ENCODE results near the gene COL15A1. TPM values are rescaled to one million over a fixed set of nuclear protein-coding genes. Genes with fewer than 3 reads are reported as not detected.
A peak's percentile ranks its signal among the peaks of the same experiment; 100 is the strongest.

COL15A1 gene
- total RNA-seq, 4 donors from 2014 or later = 134 to 256 (median 145) TPM

DNA sequence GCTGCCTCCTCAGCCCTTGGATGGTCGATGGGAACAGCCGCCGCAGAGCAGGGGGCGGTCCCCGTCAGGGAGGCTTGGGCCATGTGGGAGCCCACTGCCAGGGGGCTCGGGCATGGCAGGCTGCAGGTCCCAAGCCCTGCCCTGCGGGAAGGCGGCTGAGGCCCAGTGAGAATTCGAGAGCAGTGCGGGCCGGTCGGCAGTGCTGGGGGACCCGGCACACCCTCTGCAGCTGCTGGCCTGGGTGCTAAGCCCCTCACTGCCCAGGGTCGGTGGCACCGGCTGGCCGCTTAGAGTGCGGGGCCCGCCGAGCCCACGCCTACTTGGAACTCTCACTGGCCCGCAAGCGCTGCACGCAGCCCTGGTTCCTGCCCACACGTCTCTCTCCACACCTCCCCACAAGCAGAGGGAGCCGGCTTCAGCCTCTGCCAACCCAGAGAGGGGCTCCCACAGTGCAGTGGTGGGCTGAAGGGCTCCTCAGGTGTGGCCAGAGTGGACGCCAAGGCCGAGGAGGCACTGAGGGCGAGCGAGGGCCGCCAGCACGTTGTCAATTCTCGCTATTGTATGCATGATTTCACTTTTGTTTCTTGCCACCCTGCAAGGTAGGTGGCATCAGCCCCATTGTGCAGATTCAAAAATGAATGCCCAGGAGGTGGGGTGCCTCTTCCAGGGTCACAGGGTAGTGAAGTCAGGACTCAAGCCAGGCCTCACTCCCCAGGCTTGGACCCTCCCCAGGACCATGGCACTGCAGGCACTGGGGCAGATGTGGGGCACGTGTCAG lies 48.6 kb downstream of the COL15A1 start:
- WGBS = 92% methylated on average over 14 of the region's 33 CpGs
- intact Hi-C loops (cut with DNase I) = no loop called here
- peak overlapping the region in 1 of 4 donors; percentile 86 for H3K27ac ChIP-seq (replicated peaks in 1 of 4)

GRCh38 chr9:98992885-98993569 lies 49.3 kb downstream of the COL15A1 start:
- TF ChIP-seq EP300 (IDR thresholded peaks at IDR 0.05) (no peak), POLR2A (IDR thresholded peaks at IDR 0.05; ENCODE audit: low read depth) (no peak), CTCF (IDR thresholded peaks at IDR 0.05) (no peak)
- H3K27me3 ChIP-seq = no peaks in the 10 kb centered on the region
- intact Hi-C loops (cut with DNase I) = no loop called here
- no peak overlapping the region for H3K4me3 ChIP-seq
- H3K27ac ChIP-seq (replicated peaks in 1 of 4) = peak overlapping the region; percentile 80 to 86 (median 80)
- WGBS = 76% methylated on average over 6 of the region's 6 CpGs
- peaks cover 0 to 50% (median 14%) of the 10 kb centered on the region in 4 donors for H3K36me3 ChIP-seq
- H3K4me1 ChIP-seq = peaks cover 66 to 79% (median 67%) of the 10 kb centered on the region in 4 donors
- DNase-seq (ENCODE audit: extremely low spot score) = no peak
- no peaks in the 10 kb centered on the region for H3K9me3 ChIP-seq

More for the DNA sequence above, 48.6 kb downstream of the COL15A1 start:
- Histone ChIP-seq H3K27me3 (no peaks in the 10 kb centered on the region), H3K9me3 (no peaks in the 10 kb centered on the region), H3K4me3 (no peak overlapping the region), H3K36me3 (peaks cover 0 to 50% (median 14%) of the 10 kb centered on the region in 4 donors), H3K4me1 (peaks cover 66 to 79% (median 67%) of the 10 kb centered on the region in 4 donors)
- TF ChIP-seq POLR2AphosphoS5 (IDR thresholded peaks at IDR 0.05) = no peak
- no peak for TF ChIP-seq POLR2A (IDR thresholded peaks at IDR 0.05; ENCODE audit: low read depth)
- no peak for TF ChIP-seq EP300 (IDR thresholded peaks at IDR 0.05)
- no peak for TF ChIP-seq CTCF (IDR thresholded peaks at IDR 0.05)
- no peak for DNase-seq (ENCODE audit: extremely low spot score)

GRCh38 chr9:98993570-98993945 lies 49.9 kb downstream of the COL15A1 start:
- TF ChIP-seq POLR2AphosphoS5 (IDR thresholded peaks at IDR 0.05) = no peak
- TF ChIP-seq POLR2A (IDR thresholded peaks at IDR 0.05; ENCODE audit: low read depth) = no peak
- TF ChIP-seq EP300 (IDR thresholded peaks at IDR 0.05) = no peak
- no peak for TF ChIP-seq CTCF (IDR thresholded peaks at IDR 0.05)
- intact Hi-C loops (cut with DNase I) = no loop called here
- no peak for DNase-seq (ENCODE audit: extremely low spot score)
- 42% methylated on average over 6 of the region's 6 CpGs for WGBS
- Histone ChIP-seq H3K27me3 (no peaks in the 10 kb centered on the region), H3K36me3 (peaks cover 0 to 50% (median 14%) of the 10 kb centered on the region in 4 donors), H3K9me3 (no peaks in the 10 kb centered on the region), H3K4me1 (peaks cover 66 to 79% (median 67%) of the 10 kb centered on the region in 4 donors), H3K27ac (replicated peaks in 1 of 4) (peak overlapping the region; percentile 80 to 86 (median 80)), H3K4me3 (no peak overlapping the region)

GRCh38 chr9:98994172-98995058 lies 50.7 kb downstream of the COL15A1 start:
- WGBS = 66% methylated on average over 12 of the region's 12 CpGs
- Histone ChIP-seq H3K36me3 (peaks cover 0 to 43% (median 11%) of the 10 kb centered on the region in 4 donors), H3K27ac (replicated peaks in 1 of 4) (peak overlapping the region; percentile 80 to 86 (median 80)), H3K4me1 (peaks cover 68 to 79% (median 69%) of the 10 kb centered on the region in 4 donors), H3K27me3 (no peaks in the 10 kb centered on the region), H3K9me3 (no peaks in the 10 kb centered on the region), H3K4me3 (no peak overlapping the region)
- no peak for DNase-seq (ENCODE audit: extremely low spot score)
- intact Hi-C loops (cut with DNase I) = no loop called here
- no peak for TF ChIP-seq POLR2A (IDR thresholded peaks at IDR 0.05; ENCODE audit: low read depth)
- peak in 1 of 2 donors; percentile 42 for TF ChIP-seq POLR2AphosphoS5 (IDR thresholded peaks at IDR 0.05)

Measured in esophagus muscularis mucosa (tissue), 4 donors.